HG03442 (cell line): ENCODE results near the gene KCNK15.

ENCODE experiments used
- ATAC-seq: cut with Tn5 transposase; IDR thresholded peaks from one replicate; pipeline ENCODE4 v1.9.1; 2021; ENCODE audit warnings: mild to moderate bottlenecking, moderate library complexity; ENCODE audit not compliant: unreplicated experiment

KCNK15 gene

DNA sequence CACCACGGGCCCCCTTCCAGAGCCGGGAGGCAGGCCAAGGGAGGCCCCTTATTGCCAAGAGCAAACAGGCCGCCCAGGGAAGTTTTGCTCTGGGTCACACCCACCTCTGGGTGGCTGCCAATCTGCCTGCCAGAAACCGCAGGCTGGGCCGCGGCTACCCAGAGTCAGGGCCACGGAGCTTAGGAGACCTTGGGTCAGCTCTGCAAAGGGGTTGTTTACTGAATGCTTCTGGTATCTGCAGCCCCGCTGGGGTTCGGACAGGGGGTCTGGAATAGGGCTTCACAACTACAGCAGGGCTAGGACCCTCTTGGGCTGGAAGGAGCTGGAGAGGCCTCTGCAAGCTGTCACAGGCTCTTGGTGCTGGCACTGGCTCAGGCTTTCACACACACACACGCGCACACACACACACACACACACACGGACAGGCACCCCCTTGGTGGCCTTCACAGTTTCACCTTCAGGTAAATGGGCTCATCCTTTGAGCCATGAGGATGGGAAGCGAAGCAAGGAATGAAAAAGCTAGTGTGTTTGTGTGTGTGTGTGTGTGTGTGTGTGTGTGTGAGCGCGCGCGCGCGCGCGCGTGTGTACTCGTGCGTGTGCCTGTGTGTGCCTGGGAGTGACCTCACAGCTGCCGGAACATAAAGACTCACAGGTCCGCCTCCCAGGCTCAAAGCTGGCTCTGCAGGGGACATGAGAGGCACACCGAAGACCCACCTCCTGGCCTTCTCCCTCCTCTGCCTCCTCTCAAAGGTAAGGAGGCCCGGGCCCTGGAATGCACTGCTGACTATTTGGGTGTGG lies 30.8 kb upstream of the KCNK15 start, which contains the start of gene CCN5:
Gene CCN5, plus strand, starts transcription at position 669 of the 798 bp plus-strand sequence. Its CDS starts 22 bp downstream, at position 691.
- no peak for ATAC-seq

DNA sequence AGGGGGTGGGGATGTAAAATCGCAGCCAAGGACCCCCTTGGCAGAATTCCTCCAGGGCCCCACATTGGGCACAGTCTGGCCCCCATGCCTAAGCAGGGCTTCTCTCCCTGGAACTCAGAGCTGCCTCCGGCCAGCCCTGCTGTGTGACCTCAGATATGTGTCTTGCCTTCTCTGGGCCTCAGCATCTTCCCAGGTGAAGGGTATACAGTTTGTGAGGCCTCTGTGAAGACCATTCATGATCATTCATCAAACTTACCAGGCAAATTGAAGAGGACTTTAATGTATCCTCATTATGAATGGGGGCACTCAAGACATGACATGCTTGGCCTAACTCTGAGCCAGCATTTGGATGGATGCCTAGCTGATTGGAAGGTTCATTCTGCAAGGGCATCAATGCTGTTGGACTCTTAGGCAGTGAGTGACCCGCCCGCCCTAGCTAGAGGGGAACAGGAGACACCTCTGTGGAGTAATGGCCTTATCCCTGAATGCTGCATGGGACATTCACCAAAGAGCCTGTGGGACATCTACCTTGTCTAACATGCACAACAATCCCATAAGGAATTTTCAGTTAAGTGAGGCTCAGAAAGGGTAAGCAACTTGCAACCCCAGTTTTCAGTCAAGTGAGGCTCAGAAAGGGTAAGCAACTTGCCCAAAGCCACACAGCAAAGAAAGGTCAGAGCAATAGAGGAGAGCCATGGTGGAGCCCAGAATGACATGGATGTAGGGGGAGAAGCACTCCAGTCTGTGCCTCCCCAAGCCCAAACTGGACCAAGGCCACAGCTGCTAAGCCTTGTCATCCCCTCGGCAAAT lies 30.0 kb upstream of the KCNK15 start:
- no peak for ATAC-seq

DNA sequence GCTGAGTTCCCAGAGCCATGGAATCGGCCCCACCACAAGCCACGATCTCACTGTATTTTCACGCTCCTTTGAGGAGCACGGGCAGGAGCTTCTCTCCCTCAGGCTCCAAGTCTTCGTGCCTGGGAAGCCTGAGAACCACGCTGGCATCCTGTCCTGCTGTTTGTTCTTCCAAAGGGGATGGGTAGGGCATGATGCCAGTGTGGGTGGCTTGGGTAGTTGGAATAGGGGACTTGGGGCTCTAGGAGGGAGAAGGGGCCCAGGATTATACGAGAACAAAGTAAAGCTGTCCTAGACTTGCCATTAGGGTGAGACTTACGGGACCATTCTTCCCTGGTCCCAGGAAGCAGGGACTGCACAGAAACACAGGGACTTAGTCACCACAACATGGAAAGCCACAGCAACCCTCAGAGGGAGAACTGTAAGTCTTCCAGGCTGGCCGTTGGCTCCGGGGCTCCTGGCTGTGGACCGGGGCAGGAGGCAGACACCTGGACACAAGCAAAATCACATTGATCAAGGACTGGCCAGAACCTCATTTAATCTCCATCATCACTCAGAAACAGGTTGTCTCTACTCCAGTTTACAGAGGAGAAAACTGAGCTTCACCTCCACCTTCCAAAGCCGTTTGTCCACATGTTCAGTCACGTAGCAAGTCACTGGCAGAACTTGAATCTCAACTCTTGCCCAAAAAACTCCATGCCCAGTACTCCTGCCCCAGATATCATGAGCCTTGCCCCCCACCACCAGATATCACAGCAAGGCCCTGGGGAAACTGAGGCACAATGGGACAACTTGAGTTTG lies 29.2 kb upstream of the KCNK15 start:
- no peak for ATAC-seq

- no peak for ATAC-seq
Measured at GRCh38 chr20:44717986-44718385, 27.7 kb upstream of the KCNK15 start.

DNA sequence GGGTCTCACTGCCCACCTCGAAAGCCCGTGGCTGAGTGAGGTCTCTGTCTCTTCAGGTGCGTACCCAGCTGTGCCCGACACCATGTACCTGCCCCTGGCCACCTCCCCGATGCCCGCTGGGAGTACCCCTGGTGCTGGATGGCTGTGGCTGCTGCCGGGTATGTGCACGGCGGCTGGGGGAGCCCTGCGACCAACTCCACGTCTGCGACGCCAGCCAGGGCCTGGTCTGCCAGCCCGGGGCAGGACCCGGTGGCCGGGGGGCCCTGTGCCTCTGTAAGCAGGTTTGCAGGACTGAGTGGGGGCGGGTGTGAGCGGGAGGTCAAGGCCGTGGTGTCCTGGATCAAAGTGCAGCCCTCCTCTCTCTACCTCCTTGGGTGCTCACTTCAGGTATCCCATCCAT lies 25.8 kb upstream of the KCNK15 start:
- ATAC-seq, result no peak

DNA sequence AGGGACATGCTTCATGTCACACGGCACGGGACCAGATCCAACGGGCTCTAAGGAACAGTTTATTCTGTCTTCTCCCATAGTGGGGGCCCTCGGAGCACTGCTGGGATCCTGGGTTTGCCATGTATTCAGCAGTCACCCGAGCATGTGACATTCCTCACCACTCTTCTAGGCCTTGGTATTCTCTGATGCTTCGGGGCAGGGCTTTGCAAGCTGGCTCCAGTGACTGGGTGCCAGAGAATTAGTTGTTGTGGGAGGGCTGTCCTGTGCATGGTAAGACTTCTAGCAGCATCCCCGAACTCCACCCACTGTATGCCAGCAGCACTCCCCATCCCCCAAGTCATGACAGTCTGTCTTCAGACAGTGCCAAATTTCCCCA lies 25.1 kb upstream of the KCNK15 start:
- no peak for ATAC-seq

GRCh38 chr20:44720997-44721784 lies 24.5 kb upstream of the KCNK15 start:
- ATAC-seq, result no peak

DNA sequence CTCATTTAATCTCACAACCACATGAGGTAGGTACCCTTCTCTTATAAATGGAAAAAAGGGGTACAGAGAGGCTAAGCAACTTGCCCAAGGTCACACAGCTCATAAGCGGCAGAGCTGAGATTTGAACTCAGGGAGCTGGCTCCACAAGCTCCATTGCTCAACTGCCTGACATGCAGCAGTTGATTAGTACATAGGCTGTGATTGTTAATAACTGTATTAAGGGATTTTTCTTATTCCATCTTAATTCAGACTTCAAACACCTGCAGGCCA lies 23.9 kb upstream of the KCNK15 start:
- no peak for ATAC-seq

GRCh38 chr20:44722990-44723389 lies 22.7 kb upstream of the KCNK15 start:
- no peak for ATAC-seq

DNA sequence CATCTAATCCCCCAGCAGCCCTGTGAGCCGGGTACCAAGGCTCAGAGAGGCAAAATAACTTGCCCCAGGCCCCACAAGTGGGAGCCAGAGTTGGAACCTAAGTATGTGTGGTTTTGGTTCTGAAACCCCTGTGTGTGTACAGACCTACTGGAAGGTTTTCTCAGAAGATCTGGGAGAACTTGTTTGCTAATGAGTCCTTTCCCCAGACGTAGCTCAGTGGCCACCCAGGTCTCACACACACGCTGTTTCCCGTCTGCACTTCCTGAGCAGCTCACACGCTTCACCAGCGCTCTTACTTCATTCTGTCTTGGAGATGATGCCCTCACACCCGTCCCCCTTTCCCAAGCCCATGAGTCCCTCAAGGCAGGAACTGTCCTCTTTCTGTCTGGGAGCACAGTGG lies 22.3 kb upstream of the KCNK15 start:
- ATAC-seq, result no peak

- no peak for ATAC-seq
Measured at GRCh38 chr20:44723798-44724362, 21.8 kb upstream of the KCNK15 start.

DNA sequence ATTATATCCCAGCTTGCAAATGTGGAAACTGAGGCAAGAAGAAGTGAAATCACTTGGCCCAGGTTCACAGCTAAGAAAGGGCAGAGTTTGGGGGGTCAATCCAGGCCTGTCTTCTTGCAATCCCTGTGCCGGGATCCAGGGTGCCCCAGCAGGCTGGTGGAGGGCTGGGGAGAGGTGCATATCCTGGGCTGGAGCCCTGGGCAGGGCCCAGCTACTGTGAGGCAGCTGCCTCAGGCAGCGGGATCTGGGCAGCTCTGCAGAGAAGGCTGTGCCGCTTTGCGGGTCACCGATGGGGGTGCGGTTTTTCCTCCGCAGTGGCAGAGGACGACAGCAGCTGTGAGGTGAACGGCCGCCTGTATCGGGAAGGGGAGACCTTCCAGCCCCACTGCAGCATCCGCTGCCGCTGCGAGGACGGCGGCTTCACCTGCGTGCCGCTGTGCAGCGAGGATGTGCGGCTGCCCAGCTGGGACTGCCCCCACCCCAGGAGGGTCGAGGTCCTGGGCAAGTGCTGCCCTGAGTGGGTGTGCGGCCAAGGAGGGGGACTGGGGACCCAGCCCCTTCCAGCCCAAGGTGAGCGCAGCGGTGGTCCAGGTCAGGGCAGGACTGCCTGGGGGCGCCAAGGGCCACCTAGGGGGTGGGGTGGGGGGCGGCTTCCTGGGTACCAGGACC lies 21.1 kb upstream of the KCNK15 start:
- ATAC-seq, result no peak

DNA sequence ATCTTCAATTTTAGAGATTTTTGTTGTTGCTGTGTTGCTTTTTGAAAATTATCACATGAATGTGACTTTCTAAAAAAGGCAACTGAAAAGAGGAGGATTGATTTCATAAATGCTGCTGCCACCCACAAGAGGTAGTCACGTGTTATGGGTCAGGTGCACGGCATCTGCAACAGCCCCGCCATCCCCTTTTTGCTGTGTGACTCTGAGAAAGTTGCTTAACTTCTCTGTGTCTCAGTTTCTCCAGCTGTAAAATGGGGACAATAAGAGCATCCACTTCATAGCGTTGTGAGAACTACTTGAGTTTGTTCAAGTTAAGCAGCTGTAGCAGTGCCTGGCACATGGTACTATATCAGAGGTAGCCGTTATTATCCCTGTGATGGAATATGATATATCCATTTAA lies 19.8 kb upstream of the KCNK15 start:
- no peak for ATAC-seq

DNA sequence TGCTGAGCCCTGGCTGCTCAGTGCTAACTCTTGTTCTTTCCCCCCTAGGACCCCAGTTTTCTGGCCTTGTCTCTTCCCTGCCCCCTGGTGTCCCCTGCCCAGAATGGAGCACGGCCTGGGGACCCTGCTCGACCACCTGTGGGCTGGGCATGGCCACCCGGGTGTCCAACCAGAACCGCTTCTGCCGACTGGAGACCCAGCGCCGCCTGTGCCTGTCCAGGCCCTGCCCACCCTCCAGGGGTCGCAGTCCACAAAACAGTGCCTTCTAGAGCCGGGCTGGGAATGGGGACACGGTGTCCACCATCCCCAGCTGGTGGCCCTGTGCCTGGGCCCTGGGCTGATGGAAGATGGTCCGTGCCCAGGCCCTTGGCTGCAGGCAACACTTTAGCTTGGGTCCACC lies 18.6 kb upstream of the KCNK15 start:
- ATAC-seq, result no peak

GRCh38 chr20:44727651-44728050 lies 18.0 kb upstream of the KCNK15 start:
- ATAC-seq, result no peak

- ATAC-seq, result no peak
Measured at GRCh38 chr20:44728801-44729443, 16.7 kb upstream of the KCNK15 start.

DNA sequence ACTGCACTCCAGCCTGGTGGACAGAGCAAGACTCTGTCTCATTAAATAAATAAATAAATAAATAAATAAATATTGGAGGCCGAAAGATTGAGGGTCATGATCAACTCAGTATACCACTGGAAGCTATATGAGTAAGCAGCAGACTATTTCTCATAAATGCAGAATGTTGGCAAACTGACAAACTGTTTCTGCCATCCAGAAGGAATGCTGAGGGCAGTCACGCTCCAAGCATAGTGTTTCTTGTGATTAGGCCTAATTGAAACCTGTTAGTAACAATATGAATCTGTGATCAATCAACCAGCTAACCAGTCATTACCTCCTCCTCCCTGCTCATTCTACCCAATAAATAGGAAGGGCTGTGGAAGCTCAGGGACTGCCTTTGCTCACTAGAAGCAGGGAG lies 15.2 kb upstream of the KCNK15 start:
- ATAC-seq, result no peak

DNA sequence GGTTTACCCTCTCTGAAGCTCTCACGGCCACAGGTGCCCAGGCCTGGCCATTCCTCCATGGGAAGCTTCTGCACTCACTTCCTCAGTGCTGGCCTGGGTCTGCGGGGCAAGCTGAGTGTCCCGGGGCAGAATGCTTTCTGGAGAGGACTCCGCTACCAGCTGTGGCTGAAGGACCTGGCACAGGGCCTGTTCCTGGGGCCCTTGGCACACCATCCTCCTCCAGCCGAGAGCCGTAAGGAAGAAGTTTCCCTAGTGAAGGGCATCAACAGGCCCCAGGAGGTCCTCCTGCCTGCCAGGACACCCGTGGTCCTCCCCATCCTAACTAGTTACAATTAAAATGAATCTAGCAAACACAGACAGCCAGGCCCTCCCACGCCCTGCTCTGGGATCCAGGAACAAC lies 14.0 kb upstream of the KCNK15 start:
- ATAC-seq, result no peak

GRCh38 chr20:44732327-44732726 lies 13.3 kb upstream of the KCNK15 start:
- no peak for ATAC-seq
